ENCODE data around the gene MDM1. TPM values are rescaled to one million over a fixed set of nuclear protein-coding genes. Genes with fewer than 3 reads are reported as not detected.

Gene MDM1
- total RNA-seq, 4 donors from 2014 or later: 28.1 to 33.9 (median 29.6) TPM

GRCh38 chr12:68325966-68326365 lies 6.2 kb downstream of the MDM1 start:
- no peak overlapping the region for H3K27ac ChIP-seq
- H3K27me3 ChIP-seq: no peaks in the 10 kb centered on the region
- DNase-seq: no peak
- peaks cover under 1 to 1% of the 10 kb centered on the region in 2 donors for H3K4me1 ChIP-seq
- WGBS, 2 donors: 86 to 88% methylated on average over 1 of the region's 1 CpG
- H3K36me3 ChIP-seq: peaks cover 0 to 11% of the 10 kb centered on the region in 2 donors
- intact Hi-C loops (cut with DNase I): no loop called here
- H3K9me3 ChIP-seq: peaks cover 3% of the 10 kb centered on the region
- no peak overlapping the region for H3K4me3 ChIP-seq (replicated peaks in 1 of 3)
- TF ChIP-seq CTCF (IDR thresholded peaks at IDR 0.05): no peak
- no peak for TF ChIP-seq POLR2A (IDR thresholded peaks at IDR 0.05)

GRCh38 chr12:68324531-68324930 lies 7.6 kb downstream of the MDM1 start:
- Histone ChIP-seq H3K27ac (no peak overlapping the region), H3K4me1 (no peaks in the 10 kb centered on the region)
- TF ChIP-seq POLR2A (IDR thresholded peaks at IDR 0.05): no peak
- TF ChIP-seq CTCF (IDR thresholded peaks at IDR 0.05): no peak

GRCh38 chr12:68321140-68321539 lies 11.0 kb downstream of the MDM1 start:
- no peaks in the 10 kb centered on the region for H3K4me1 ChIP-seq
- intact Hi-C loops (cut with DNase I): no loop called here
- 88 to 92% methylated on average over 2 of the region's 2 CpGs for WGBS, 2 donors

More at GRCh38 chr12:68324531-68324930, 7.6 kb downstream of the MDM1 start:
- no peaks in the 10 kb centered on the region for H3K27me3 ChIP-seq
- intact Hi-C loops (cut with DNase I): no loop called here
- no peak for DNase-seq
- peaks cover 0 to 11% of the 10 kb centered on the region in 2 donors for H3K36me3 ChIP-seq
- 77 to 79% methylated on average over 3 of the region's 3 CpGs for WGBS, 2 donors
- peaks cover 3% of the 10 kb centered on the region for H3K9me3 ChIP-seq
- no peak overlapping the region for H3K4me3 ChIP-seq (replicated peaks in 1 of 3)

GRCh38 chr12:68319988-68320623 lies 12.1 kb downstream of the MDM1 start:
- Histone ChIP-seq H3K4me3 (replicated peaks in 1 of 3) (no peak overlapping the region), H3K27ac (peak overlapping the region in 1 of 3 donors; percentile 7), H3K4me1 (no peaks in the 10 kb centered on the region), H3K27me3 (no peaks in the 10 kb centered on the region), H3K9me3 (no peaks in the 10 kb centered on the region), H3K36me3 (peaks cover 0 to 7% of the 10 kb centered on the region in 2 donors)
- intact Hi-C loops (cut with DNase I): no loop called here
- TF ChIP-seq CTCF (IDR thresholded peaks at IDR 0.05): no peak
- TF ChIP-seq POLR2A (IDR thresholded peaks at IDR 0.05): no peak
- no peak for DNase-seq
- 79 to 83% methylated on average over 11 of the region's 11 CpGs for WGBS, 2 donors

More at GRCh38 chr12:68321140-68321539, 11.0 kb downstream of the MDM1 start:
- H3K9me3 ChIP-seq: peaks cover 3% of the 10 kb centered on the region
- no peak for TF ChIP-seq POLR2A (IDR thresholded peaks at IDR 0.05)
- TF ChIP-seq CTCF (IDR thresholded peaks at IDR 0.05): no peak
- peaks cover 0 to 10% of the 10 kb centered on the region in 2 donors for H3K36me3 ChIP-seq
- H3K27ac ChIP-seq: no peak overlapping the region
- no peak for DNase-seq
- H3K4me3 ChIP-seq (replicated peaks in 1 of 3): no peak overlapping the region
- no peaks in the 10 kb centered on the region for H3K27me3 ChIP-seq

GRCh38 chr12:68317047-68317667 lies 15.0 kb downstream of the MDM1 start:
- H3K27me3 ChIP-seq: no peaks in the 10 kb centered on the region
- H3K4me1 ChIP-seq: no peaks in the 10 kb centered on the region
- H3K27ac ChIP-seq: no peak overlapping the region
- TF ChIP-seq CTCF (IDR thresholded peaks at IDR 0.05) (peak; percentile 19 to 73 (median 50)), POLR2A (IDR thresholded peaks at IDR 0.05) (no peak)
- H3K9me3 ChIP-seq: no peaks in the 10 kb centered on the region
- DNase-seq: peak; percentile 24 to 32
- no peak overlapping the region for H3K4me3 ChIP-seq (replicated peaks in 1 of 3)
- peaks cover 11 to 13% of the 10 kb centered on the region in 2 donors for H3K36me3 ChIP-seq
- 98 to 100% methylated on average over 1 of the region's 1 CpG for WGBS, 2 donors
- intact Hi-C loops (cut with DNase I): no loop called here

Measured in thyroid gland (tissue), 4 donors.